Mucosa of gallbladder (tissue), 1 donor: Measurements from ENCODE around the gene ZNF280C. TPM values are rescaled to one million over a fixed set of nuclear protein-coding genes. Genes with fewer than 3 reads are reported as not detected.
A peak's percentile ranks its signal among the peaks of the same experiment; 100 is the strongest.

Source experiments
- DNase-seq: peaks from one replicate; pipeline ENCODE4 v3.0.0-alpha.2; 2020; ENCODE audit warnings: low spot score
- total RNA-seq: library from RNA; stranded (reverse); gene quantifications from one replicate; pipeline ENCODE4 v1.2.1, GENCODE V29; 2021
- donor health status: DM: no; HTN: no; CAD: no.

The ZNF280C gene
- total RNA-seq, 1 donor from 2014 or later: 3.8 TPM

DNA sequence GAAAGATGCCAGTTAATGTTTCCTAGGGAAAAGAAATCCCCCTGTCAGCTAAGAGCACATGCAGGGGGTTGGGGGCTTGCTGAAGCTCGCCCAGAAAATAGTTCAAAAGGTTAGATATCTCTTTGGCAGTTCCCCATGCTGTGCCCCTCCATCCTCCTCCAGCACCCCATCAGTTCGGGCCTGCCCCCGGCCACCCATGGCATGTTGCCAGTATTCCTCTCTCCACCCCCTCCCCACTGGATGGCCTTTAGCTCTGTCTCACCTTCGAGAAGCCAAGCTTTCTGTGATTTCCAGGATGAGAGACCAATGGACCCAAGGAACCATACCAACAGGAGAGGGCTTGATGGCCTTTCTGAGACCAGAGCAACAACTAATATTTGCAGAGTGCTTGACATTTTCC, 91.8 kb downstream of the ZNF280C start:
- no peak for DNase-seq

DNA sequence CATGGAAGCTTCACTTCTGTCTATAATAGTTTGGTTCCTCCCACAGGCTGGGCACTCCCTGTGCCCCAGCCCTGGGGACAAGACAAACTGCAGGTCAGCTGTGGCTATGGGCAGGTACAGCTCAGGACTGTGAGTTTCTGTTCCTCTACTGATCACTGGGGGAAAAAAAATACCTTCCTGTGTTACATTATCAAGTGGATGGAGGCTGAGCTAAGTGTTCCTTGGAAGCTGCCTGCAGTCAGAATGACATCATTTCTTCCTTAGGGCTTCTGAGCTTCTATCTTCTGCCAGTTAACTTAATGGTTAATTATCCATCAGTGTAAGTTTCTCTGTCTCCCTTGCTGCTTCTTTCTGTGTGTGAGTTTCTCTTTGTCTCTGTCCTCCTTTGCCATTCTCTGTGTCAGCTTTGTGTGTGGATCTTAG, 92.3 kb downstream of the ZNF280C start:
- no peak for DNase-seq

DNA sequence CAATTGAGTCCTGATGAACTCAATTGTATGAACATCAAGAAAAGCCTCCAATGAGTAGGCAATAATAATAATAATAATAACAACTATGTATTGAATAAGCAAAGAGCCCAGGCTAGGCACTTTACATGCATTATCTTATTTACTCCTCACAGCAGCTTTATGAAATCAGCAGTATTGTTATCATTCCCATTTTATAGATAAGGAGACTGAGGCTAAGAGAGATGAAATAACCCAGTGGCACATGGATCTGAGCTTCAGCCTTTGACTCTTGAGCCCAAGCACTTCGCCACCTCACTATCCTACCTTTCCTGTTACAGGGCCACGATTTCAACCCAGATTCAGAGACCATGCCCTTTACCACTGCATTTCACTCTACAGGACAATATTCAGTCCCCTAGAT, 93.8 kb downstream of the ZNF280C start:
- no peak for DNase-seq

DNA sequence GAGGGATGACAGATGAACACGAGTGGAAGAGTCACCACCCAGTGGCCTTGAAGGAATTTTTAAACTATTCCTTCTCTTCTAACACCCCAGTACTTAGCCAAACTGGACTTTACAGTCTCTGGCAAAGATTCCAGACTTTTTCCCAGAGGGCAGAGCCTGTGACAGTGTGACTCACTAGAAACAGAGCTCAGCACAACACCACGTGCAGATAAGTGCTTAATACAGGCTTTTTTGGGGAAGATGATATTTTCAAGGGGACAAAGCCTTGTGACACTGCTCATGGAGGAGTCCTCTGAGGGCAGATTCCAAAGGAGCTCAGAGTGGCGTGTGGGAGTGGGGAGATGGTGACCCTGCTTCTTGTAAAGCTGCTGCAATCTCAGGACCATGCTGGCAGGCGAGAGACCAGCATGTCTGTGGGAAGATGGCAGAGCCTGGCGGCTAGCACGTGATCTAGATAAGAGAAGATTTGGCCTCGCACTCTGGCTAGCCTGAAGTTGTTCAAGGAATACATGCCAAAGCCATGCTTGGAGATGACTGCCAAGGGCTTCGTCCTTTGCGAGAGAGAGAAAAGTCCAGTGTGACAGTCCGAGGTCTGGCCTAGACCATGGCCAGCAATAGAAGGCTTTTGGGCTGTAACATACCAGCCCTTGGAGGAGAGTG, 94.5 kb downstream of the ZNF280C start:
- DNase-seq: no peak

DNA sequence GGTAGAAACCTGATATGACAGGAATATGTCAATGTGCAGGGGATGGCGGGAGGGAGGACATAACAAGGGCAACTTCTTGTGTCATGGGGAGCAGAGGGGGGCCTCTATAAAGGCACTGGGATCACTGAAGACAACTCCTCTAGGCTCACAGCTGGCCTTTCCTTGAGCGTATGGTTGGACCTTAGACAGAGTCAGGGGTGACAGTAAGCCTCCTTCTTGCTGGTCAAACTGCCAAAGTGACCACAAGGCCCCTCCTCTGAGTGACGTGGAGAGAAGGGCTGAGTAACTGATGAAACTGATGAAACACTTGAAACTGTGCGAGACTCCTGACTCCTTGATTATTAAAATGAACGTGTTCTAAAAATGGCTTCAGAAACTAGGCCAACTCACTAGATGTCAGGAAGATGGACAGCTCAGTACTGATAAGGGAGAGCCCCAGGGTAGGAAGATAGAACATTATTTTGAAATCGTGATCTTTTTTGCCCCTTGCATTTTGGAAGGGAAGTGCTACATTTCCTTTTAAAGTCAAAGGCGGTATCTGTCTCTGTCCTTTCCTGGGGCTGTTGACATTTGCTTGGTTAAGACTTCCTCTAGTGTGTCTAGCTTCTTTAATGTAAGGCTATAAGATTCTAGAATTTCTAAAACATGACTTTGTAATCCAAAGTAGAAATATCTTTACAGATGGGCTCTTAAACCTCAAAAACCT, 95.4 kb downstream of the ZNF280C start:
- no peak for DNase-seq

DNA sequence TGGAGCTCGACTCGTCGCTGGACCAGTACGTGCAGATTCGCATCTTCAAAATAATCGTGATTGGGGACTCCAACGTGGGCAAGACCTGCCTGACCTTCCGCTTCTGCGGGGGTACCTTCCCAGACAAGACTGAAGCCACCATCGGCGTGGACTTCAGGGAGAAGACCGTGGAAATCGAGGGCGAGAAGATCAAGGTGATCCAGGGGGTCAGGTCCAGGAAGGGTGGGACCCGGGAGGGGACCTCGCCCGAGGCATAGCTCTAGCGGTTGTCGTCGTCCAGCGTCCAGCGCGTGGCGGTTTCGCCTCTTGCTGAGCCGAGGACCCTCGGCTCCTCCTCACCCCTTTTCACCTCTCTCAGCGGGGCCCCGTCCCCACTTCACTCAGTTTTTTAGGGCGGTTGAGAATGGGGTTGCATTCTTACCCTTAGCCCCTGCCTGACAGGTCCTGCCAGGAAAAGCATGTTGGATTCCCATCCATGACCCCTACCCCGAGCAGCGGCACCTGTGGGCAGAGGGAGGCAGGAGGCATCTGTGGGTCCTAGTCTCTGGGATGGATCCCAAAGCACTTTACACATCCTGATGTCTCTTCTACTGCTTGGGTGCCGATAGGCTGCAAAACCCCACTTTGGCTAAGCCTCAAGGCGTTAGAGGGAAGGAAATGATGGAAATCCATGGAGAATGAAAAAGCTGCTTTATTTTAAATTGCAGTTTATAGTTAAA, 96.4 kb downstream of the ZNF280C start:
- DNase-seq: no peak

DNA sequence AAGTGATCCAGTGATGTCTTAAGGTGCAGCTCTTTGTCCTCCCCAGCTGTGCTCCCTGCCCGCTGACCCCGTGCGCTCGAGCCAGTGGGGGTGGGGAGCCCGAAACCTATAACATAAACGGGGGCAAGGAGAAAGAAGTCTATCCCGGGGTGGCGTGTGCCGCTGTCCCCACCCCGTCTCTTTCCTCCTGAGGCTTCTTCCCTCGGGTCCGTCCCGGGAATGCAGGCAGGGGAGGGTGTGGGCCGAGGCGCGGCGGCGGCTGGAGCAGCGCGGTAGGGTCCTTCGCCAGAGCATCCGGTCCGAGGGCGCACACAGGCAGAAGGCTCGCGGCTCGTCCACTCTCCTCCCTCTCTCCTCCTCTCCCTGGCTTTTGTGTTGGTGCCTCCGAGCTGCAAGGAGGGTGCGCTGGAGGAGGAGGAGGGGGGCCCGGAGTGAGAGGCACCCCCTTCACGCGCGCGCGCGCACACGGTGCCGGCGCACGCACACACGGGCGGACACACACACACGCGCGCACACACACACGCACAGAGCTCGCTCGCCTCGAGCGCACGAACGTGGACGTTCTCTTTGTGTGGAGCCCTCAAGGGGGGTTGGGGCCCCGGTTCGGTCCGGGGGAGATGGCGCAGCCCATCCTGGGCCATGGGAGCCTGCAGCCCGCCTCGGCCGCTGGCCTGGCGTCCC, 97.1 kb downstream of the ZNF280C start, which contains the start of gene RAB33A:
TSS of gene RAB33A (plus strand) at position 517 of the 681 bp plus-strand sequence. CDS start at position 618, 101 bp downstream.
- no peak for DNase-seq

DNA sequence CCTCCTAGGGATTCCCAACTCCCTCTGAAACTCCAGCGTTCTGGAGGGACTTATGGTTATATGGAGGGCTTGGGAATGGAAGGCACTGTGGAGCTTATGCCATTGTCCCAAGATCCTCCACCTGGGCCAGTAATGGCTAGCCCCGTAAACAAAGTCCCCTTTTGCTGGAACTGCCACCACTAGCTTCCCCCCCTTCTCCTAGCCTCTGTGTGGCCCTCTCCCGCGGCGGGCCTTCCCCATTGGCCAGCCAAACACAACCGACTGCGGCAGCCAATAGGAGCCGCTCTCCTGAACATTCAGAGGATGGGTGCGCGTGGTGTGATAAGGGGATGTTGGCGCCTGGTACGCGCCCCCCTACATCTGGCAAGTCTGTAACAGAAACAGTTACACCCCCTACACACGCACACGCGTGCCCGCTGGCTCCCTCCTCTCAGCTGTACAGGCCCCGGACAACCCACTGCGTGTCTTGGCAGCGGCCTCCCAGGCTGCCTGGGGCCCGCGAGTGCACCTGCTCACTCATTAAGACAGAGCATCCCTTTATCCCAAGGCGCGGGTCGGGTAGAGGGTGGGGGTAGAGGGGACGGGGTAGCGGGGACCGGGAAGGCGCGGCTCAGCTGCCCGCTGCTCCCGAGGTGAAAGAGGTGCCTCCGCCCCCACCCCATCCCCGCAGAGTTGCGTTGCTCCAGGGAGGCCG, 97.8 kb downstream of the ZNF280C start:
- DNase-seq: peak; percentile 11

DNA sequence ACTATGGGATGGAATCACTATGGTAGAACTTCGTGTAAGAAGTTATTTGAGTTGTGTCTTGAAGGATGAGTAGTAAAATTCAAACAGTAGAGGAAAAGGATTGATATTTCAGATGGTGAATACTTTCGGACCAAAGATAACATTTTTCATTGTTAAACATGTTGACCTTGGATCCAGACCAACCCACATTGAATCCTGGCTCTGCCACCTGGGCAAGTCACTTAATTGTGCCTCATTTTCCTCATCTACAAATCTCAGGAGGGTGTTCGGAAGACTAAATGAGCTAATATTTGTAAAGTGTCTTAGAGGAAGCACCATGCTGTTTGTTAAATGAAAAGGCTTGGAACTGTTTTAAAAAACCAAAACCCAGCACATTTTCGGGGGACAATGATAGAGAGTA, 101.7 kb downstream of the ZNF280C start:
- DNase-seq: no peak

DNA sequence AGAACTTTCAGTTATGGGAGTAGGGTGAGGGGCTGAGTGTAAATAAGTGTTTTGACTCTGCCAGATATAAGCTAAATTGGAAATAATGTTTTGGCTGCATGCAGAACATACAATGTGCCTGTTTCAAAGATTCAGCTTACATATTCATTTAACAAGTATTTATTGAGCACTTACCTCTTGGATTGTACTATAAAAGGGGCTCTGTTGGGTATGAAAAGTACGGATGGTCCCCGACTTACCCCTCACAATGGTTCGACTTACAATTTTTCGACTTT, 102.3 kb downstream of the ZNF280C start:
- no peak for DNase-seq

DNA sequence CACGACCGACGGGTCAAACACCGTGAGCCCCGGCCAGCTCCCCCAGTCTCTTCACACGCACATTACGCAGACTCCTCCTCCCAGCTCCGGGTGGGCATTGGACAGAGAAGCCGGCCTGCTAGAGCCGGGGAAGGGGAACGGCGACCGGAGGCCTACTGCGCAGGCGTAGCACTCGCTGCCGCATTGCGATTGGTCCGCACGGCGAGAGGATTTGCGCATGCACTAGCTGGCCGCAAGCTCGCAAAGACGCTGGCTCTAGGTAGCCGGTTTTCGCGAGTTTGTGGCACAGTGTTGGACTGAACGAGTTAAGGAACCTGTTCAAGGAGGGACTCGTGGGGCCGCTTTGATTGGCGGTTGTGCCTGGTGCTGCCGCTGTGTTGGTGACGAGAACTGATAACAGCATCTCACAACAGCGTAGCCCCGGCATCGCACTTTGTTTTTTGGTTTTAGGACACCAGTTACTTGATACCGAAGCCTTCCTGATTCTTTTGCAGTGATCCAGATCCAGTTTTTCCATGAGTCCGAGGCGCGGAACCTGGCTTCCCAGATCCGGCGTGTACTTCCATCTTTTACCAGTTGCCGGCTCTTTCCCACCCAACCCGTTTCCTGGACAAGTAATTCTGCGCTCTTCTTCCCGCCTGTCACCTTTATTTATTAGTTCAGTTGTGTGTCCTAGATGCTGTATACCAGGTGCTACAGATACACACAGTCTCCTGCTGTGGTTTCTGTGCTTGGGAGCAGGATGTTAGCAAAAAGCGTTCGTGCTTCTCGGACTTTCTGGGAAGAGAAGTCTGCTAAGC, 102.8 kb downstream of the ZNF280C start, which contains the start of gene AIFM1:
TSS of gene AIFM1 (minus strand) at position 139 of the 800 bp plus-strand sequence. CDS start 185 bp downstream, outside the sequence.
- peak; percentile 92 for DNase-seq

DNA sequence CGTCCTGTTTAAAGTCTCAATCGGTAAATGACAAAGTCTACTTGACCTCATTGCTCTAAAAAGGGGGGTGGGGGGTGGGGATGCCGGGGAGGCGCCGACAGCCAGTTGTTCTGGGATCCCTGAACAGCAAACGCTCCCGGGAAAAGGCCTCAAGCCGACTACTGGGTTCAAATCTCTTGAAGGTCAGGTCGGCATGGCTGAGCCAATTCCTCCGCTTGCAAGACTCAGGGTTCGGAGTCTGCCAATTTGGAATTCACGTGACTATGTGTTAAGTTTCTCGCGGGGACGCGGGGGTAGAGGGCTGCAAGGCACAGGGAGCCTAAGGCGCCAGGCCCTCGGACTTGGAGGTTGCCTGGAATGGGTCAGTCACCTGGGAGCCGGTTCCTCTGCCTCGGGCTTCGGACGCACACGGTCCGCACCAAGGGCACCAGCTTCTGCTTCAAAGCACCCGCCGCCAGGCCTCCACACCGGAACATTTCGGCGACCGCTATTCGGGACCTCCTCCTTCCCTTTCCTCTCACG, 103.5 kb downstream of the ZNF280C start:
- DNase-seq: no peak

DNA sequence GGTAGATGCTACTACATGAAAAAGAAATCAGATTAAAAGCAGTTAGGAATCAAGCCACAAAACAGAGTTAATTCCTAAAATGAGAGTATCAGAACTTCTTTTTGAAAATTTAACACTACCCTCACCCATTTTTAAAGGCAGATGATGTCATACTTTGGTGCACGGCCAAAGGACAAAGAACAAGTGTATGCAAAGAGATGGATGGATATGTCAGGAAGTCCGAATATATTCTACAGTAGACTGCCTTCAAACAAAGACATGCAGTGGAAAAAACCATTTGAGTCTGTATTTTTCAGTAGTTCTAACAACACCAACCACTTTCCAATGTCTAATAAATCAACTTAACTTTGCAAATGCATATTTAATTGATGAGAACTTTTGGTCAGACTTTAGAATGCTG, 105.3 kb downstream of the ZNF280C start:
- DNase-seq: no peak

DNA sequence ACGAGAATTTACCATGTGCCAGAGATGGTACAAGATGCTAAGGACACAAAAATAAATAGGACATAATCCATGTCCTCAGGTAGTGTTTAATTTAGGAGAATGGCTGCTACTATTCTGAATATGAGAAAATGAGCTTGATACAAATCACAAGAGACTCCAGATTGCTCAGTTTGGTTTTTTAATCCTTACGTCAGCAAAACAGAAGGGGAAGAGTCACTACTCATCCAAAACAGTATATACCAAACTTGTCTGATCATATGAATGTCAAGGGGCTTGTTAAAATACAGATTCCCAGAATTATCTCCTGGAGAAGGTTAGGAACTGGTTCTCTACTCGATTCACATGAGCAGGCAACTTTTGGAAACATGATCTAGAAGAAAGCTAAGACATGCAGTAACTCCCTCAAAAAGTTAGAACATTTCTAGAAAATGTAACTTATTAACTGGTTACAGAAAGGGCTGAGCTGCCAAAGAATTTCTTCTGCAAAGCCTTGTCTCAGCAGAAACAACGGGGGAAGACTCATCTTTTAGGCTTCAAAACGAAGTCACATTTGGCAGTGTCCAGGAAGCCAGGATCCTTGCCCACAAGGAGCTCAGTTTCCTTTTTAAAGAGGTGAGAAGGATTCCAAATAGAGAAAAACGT, 106.5 kb downstream of the ZNF280C start:
- no peak for DNase-seq

DNA sequence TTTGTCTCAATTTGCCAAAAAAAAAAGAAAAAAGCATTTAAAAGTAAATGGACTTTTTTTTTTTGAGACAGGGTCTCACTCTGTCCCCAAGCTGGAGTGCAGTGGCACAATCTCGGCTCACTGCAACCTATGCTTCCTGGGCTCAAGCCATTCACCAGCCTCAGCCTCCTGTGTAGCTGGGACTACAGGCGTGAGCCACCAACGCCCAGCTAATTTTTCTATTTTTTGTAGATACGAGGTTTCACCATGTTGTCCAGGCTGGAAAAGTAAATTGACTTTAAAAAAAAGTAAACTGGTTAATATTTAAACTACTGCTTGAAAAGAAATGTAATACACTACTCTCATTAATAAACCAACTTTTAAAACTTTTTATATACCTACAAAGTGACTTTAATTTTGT, 108.9 kb downstream of the ZNF280C start:
- DNase-seq: no peak

DNA sequence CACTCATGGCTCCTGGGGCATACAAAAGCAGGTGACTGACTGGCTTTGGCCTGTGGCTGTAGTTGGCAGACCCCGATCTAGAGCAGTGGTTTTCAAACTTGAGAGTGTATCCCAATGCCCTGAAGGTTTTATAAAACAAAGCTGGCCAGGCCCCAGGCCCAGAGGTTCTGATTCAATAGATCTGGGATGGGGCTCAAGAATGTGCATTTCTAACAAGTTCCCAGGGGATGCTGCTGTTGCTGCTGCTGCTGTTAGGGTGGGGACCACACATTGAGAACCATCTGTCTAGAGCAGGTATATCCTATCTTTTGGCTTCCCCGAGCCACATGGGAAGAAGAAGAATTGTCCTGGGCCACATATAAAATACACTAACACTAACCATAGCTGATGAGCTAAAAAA, 110.4 kb downstream of the ZNF280C start:
- no peak for DNase-seq

DNA sequence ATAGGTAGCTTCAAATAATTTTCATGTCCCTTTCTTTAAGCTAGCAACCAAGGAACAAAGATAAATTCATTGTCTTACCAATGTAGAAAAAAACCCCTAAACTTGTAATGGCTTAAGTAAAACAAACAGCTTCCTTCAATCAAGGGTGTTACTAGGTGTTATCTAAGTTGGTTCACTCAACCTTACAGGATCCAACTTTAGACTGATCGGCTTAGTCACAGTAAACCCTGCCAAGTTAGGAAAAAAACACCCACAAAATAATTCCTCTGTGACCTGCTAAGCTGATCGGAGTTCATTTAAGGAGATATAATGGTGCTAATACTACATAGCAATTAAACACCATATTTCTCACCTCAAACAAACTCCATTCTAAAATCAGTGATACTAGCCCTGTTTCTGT, 113.1 kb downstream of the ZNF280C start:
- DNase-seq: no peak
